ENCODE data around the gene ZC3H6.
A peak's percentile ranks its signal among the peaks of the same experiment; 100 is the strongest.
"Not testable (repeated sequence)": the region's sequence is repeated elsewhere in the genome, so short reads cannot be mapped to it uniquely, and the experiment has no call there.

The ZC3H6 gene

GRCh38 chr2:112275887-112276773 is 733 bp downstream of the ZC3H6 start:
- peak; percentile 91 for DNase-seq (ENCODE audit: low spot score)

- no peak for DNase-seq (ENCODE audit: low spot score)
Measured at GRCh38 chr2:112276954-112277353, 1.6 kb downstream of the ZC3H6 start.

GRCh38 chr2:112277596-112278220 is 2.3 kb downstream of the ZC3H6 start:
- DNase-seq (ENCODE audit: low spot score): no peak

GRCh38 chr2:112282066-112282465 is 6.7 kb downstream of the ZC3H6 start:
- not testable (repeated sequence) for DNase-seq (ENCODE audit: low spot score)

- peak; percentile 13 for DNase-seq (ENCODE audit: low spot score)
Measured at GRCh38 chr2:112283535-112283934, 8.1 kb downstream of the ZC3H6 start.

GRCh38 chr2:112290088-112290487 is 14.7 kb downstream of the ZC3H6 start:
- no peak for DNase-seq (ENCODE audit: low spot score)

- DNase-seq (ENCODE audit: low spot score): no peak
Measured at GRCh38 chr2:112290648-112291047, 15.3 kb downstream of the ZC3H6 start.

GRCh38 chr2:112293636-112294401 is 18.4 kb downstream of the ZC3H6 start:
- no peak for DNase-seq (ENCODE audit: low spot score)

GRCh38 chr2:112295407-112296078 is 20.1 kb downstream of the ZC3H6 start:
- peak; percentile 9 for DNase-seq (ENCODE audit: low spot score)

GRCh38 chr2:112296407-112296806 is 21.0 kb downstream of the ZC3H6 start:
- no peak for DNase-seq (ENCODE audit: low spot score)

GRCh38 chr2:112301171-112301584 is 25.8 kb downstream of the ZC3H6 start:
- peak; percentile 13 for DNase-seq (ENCODE audit: low spot score)

GRCh38 chr2:112301973-112302372 is 26.6 kb downstream of the ZC3H6 start:
- no peak for DNase-seq (ENCODE audit: low spot score)

GRCh38 chr2:112304298-112304941 is 29.0 kb downstream of the ZC3H6 start:
- DNase-seq (ENCODE audit: low spot score): no peak

- no peak for DNase-seq (ENCODE audit: low spot score)
Measured at GRCh38 chr2:112305132-112305531, 29.7 kb downstream of the ZC3H6 start.

- no peak for DNase-seq (ENCODE audit: low spot score)
Measured at GRCh38 chr2:112310906-112311305, 35.5 kb downstream of the ZC3H6 start.

GRCh38 chr2:112311932-112312331 is 36.5 kb downstream of the ZC3H6 start:
- no peak for DNase-seq (ENCODE audit: low spot score)

GRCh38 chr2:112312821-112313220 is 37.4 kb downstream of the ZC3H6 start:
- DNase-seq (ENCODE audit: low spot score): no peak

GRCh38 chr2:112314856-112315255 is 39.5 kb downstream of the ZC3H6 start:
- DNase-seq (ENCODE audit: low spot score): no peak

- DNase-seq (ENCODE audit: low spot score): no peak
Measured at GRCh38 chr2:112317303-112318158, 42.1 kb downstream of the ZC3H6 start.

GRCh38 chr2:112318515-112318914 is 43.1 kb downstream of the ZC3H6 start:
- no peak for DNase-seq (ENCODE audit: low spot score)
